ENCODE measurements around the gene MED19.
"Not testable (repeated sequence)": the region's sequence is repeated elsewhere in the genome, so short reads cannot be mapped to it uniquely, and the experiment has no call there.

Gene MED19

GRCh38 chr11:57711414-57712255 is at the start of gene MED19:
Gene MED19, minus strand, starts transcription at chr11:57712215. Its CDS starts 36 bp downstream, at chr11:57712179.
- peak; percentile 83 for DNase-seq

GRCh38 chr11:57758174-57758573 is 46.2 kb upstream of the MED19 start:
- no peak for DNase-seq

- no peak for DNase-seq
Measured at GRCh38 chr11:57752954-57753353, 40.9 kb upstream of the MED19 start.

- no peak for DNase-seq
Measured at GRCh38 chr11:57751676-57752253, 39.8 kb upstream of the MED19 start, which contains the start of gene BTBD18. Gene BTBD18, minus strand, starts transcription at chr11:57751819. Its CDS starts 631 bp downstream, at chr11:57751188.

GRCh38 chr11:57751176-57751575 is 39.2 kb upstream of the MED19 start:
- DNase-seq, result no peak

GRCh38 chr11:57746920-57747319 is 34.9 kb upstream of the MED19 start:
- DNase-seq, result no peak

- no peak for DNase-seq
Measured at GRCh38 chr11:57745206-57745605, 33.2 kb upstream of the MED19 start.

- no peak for DNase-seq
Measured at GRCh38 chr11:57744357-57744756, 32.3 kb upstream of the MED19 start.

- peak; percentile 31 for DNase-seq
Measured at GRCh38 chr11:57742087-57742452, 30.1 kb upstream of the MED19 start.

GRCh38 chr11:57741132-57742086 is 29.4 kb upstream of the MED19 start, which contains the start of gene SELENOH:
Gene SELENOH, plus strand, starts transcription at chr11:57741491. Its CDS starts 105 bp downstream, at chr11:57741596.
- DNase-seq, result peak; percentile 98

GRCh38 chr11:57735619-57736298 is 23.7 kb upstream of the MED19 start:
- no peak for DNase-seq

- no peak for DNase-seq
Measured at GRCh38 chr11:57732661-57733060, 20.6 kb upstream of the MED19 start.

- DNase-seq, result no peak
Measured at GRCh38 chr11:57729479-57729878, 17.5 kb upstream of the MED19 start.

GRCh38 chr11:57728829-57729228 is 16.8 kb upstream of the MED19 start:
- DNase-seq, result no peak

- no peak for DNase-seq
Measured at GRCh38 chr11:57727185-57727584, 15.2 kb upstream of the MED19 start.

- not testable (repeated sequence) for DNase-seq
Measured at GRCh38 chr11:57716726-57717125, 4.7 kb upstream of the MED19 start.

- no peak for DNase-seq
Measured at GRCh38 chr11:57713835-57714234, 1.8 kb upstream of the MED19 start.

- DNase-seq, result peak; percentile 93
Measured at GRCh38 chr11:57712256-57713150, 488 bp upstream of the MED19 start, which contains the start of gene TMX2. Gene TMX2, plus strand, starts transcription at chr11:57712593. Its CDS starts 26 bp downstream, at chr11:57712619.

- DNase-seq, result no peak
Measured at GRCh38 chr11:57709802-57710367, 2.1 kb downstream of the MED19 start.

GRCh38 chr11:57705432-57705831 is 6.6 kb downstream of the MED19 start:
- not testable (repeated sequence) for DNase-seq

GRCh38 chr11:57704932-57705331 is 7.1 kb downstream of the MED19 start:
- DNase-seq, result no peak
